B cell (primary cell): ENCODE measurements around the gene PLD4. TPM values are rescaled to one million over a fixed set of nuclear protein-coding genes. Genes with fewer than 3 reads are reported as not detected.

Experiments
- ATAC-seq: fragments of 200-7000 bp; cut with Tn5 transposase; one replicate; pipeline ENCODE4 v1.10.0; 2021; ENCODE audit warnings: low read depth, mild to moderate bottlenecking, moderate number of reproducible peaks, moderate library complexity
- CTCF ChIA-PET: fragments of 350-600 bp; sonication (Branson Sonifier 250); formaldehyde crosslinking; loops from one replicate; lab custom pipeline; 2021; ENCODE audit warnings: antibody characterized with exemption, inconsistent platforms; lab: Charles Lee
- POLR2A ChIA-PET: fragments of 350-600 bp; sonication (Branson Sonifier 250); formaldehyde crosslinking; loops from one replicate; lab custom pipeline; 2021; ENCODE audit warnings: antibody characterized with exemption; lab: Charles Lee
- DNase-seq: peaks from one replicate; pipeline ENCODE4 v3.0.0; 2013
- H2AFZ ChIP-seq: 2 replicates; pipeline ENCODE4 v1.6.1; 2012; ENCODE audit warnings: mild to moderate bottlenecking, low read depth, low read length; ENCODE audit not compliant: insufficient read depth, poor library complexity, severe bottlenecking
- H3K27ac ChIP-seq, 2 donors: 1 replicate in 1 of 2; 2 replicates in 1 of 2; pipeline ENCODE4 v1.5.1; 2012 to 2013; ENCODE audit warnings: low read length in 2 of 2, mild to moderate bottlenecking in 2 of 2, moderate library complexity in 1 of 2
- H3K27me3 ChIP-seq, 4 experiments: fragments of 200-600 bp in 1 of 4; sonication (generic) in 1 of 4; replicated peaks in 1 of 4; 1 replicate in 2 of 4; 2 replicates in 2 of 4; pipeline versions ENCODE4 v1.6.1 to v1.7.0; 2013 to 2016; ENCODE audit warnings: low read length in 3 of 4, mild to moderate bottlenecking in 2 of 4, mixed read lengths in 1 of 4, moderate library complexity in 1 of 4; ENCODE audit not compliant: insufficient read depth in 4 of 4, control insufficient read depth in 3 of 4; ENCODE audit errors: control extremely low read depth in 1 of 4
- H3K36me3 ChIP-seq, 2 experiments: replicated peaks in 1 of 2; 1 replicate in 1 of 2; 2 replicates in 1 of 2; pipeline versions ENCODE4 v1.6.1 to v1.7.1; 2013; ENCODE audit warnings: low read length in 1 of 2; ENCODE audit not compliant: insufficient read depth in 2 of 2, control insufficient read depth in 1 of 2; ENCODE audit errors: control extremely low read depth in 1 of 2, extremely low read depth in 1 of 2
- H3K4me1 ChIP-seq, 2 donors: fragments of 200-600 bp in 1 of 2; sonication (generic) in 1 of 2; 1 replicate in 1 of 2; 2 replicates in 1 of 2; pipeline versions ENCODE4 v1.5.1 to v1.6.1; 2013 to 2017; ENCODE audit warnings: low read length in 2 of 2; ENCODE audit not compliant: control insufficient read depth in 2 of 2, insufficient read depth in 2 of 2
- H3K4me2 ChIP-seq: replicated peaks from 2 replicates; pipeline ENCODE3; 2012; ENCODE audit warnings: mild to moderate bottlenecking, low read depth, low read length; ENCODE audit not compliant: poor library complexity, severe bottlenecking
- H3K4me3 ChIP-seq, 5 experiments: fragments of 200-600 bp in 1 of 5; sonication (generic) in 1 of 5; 1 replicate in 3 of 5; 2 replicates in 2 of 5; pipeline versions ENCODE4 v1.5.1 to v1.7.0; 2011 to 2016; ENCODE audit warnings: low read length in 4 of 5, mild to moderate bottlenecking in 4 of 5, low read depth in 2 of 5, control low read depth in 1 of 5, moderate library complexity in 1 of 5; ENCODE audit not compliant: insufficient read depth in 1 of 5; ENCODE audit errors: control extremely low read depth in 1 of 5, extremely low read depth in 1 of 5
- H3K79me2 ChIP-seq: fragments of 200-600 bp; sonication (generic); one replicate; pipeline ENCODE4 v1.6.0; 2016; ENCODE audit warnings: low read length; ENCODE audit not compliant: control insufficient read depth, insufficient read depth
- H3K9ac ChIP-seq: fragments of 200-600 bp; sonication (generic); 2 replicates; pipeline ENCODE4 v1.6.1; 2017; ENCODE audit warnings: mild to moderate bottlenecking, low read length, moderate library complexity
- H3K9me3 ChIP-seq, 3 donors: one replicate each; pipeline versions ENCODE4 v1.6.1 to v1.7.1; 2013; ENCODE audit warnings: low read length in 2 of 3; ENCODE audit not compliant: control insufficient read depth in 2 of 3, insufficient read depth in 1 of 3; ENCODE audit errors: control extremely low read depth in 1 of 3
- H4K20me1 ChIP-seq: 2 replicates; pipeline ENCODE4 v1.6.0; 2012; ENCODE audit warnings: mild to moderate bottlenecking, low read length; ENCODE audit not compliant: insufficient read depth, control insufficient read depth, poor library complexity, severe bottlenecking
- H3K27ac Mint-ChIP-seq: one replicate; pipeline ENCODE4 v1.8.0; 2021; ENCODE audit warnings: mixed read lengths
- H3K27me3 Mint-ChIP-seq: one replicate; pipeline ENCODE4 v1.8.0; 2021; ENCODE audit warnings: mixed read lengths
- H3K4me1 Mint-ChIP-seq: one replicate; pipeline ENCODE4 v1.8.0; 2021; ENCODE audit warnings: mixed read lengths
- H3K4me3 Mint-ChIP-seq: one replicate; pipeline ENCODE4 v1.8.0; 2021; ENCODE audit warnings: mixed read lengths
- H3K9me3 Mint-ChIP-seq: one replicate; pipeline ENCODE4 v1.8.0; 2022; ENCODE audit warnings: mixed read lengths; ENCODE audit not compliant: insufficient read depth
- EZH2 ChIP-seq: IDR thresholded peaks from 2 replicates; pipeline ENCODE4 v1.6.1; 2012; ENCODE audit warnings: borderline replicate concordance, low read depth, mild to moderate bottlenecking, moderate library complexity, low read length; ENCODE audit not compliant: insufficient read depth, poor library complexity, severe bottlenecking
- WGBS: methylation state at CpG from one replicate; pipeline ENCODE4 v1.1.5; 2013; ENCODE audit warnings: missing lambda C conversion rate; ENCODE audit not compliant: insufficient coverage; 5-methylcytosine and 5-hydroxymethylcytosine counted together
- intact Hi-C: fragments of 100-400 bp; cut with micrococcal nuclease; formaldehyde crosslinking; loops from one replicate; pipeline ENCODE4 v1.10.0; 2022
- polyA plus RNA-seq: library from polyadenylated mRNA; depleted of rRNA; stranded (reverse); fragments of >200 nt; gene quantifications from 2 replicates; pipeline ENCODE4 v1.2.3, GENCODE V29; 2012
- total RNA-seq, 2 donors: library from RNA; stranded (reverse); fragments of 120-200 nt in 1 of 2; gene quantifications; 1 replicate in 1 of 2; 2 replicates in 1 of 2; pipeline versions ENCODE4 v1.2.3 to v1.2.4, GENCODE V29; 2013 to 2022
- TF ChIP-seq, protein P1 (sequence below): fragments of 200-600 bp; IDR thresholded peaks from one replicate; pipeline ENCODE4 v1.8.0; 2022; ENCODE audit warnings: antibody characterized with exemption, mild to moderate bottlenecking

The PLD4 gene
- total and polyA plus RNA-seq, 2 donors (not counting 1 experiment from before 2014, with no cell fraction given), result 49.9 to 79.7 TPM

DNA sequence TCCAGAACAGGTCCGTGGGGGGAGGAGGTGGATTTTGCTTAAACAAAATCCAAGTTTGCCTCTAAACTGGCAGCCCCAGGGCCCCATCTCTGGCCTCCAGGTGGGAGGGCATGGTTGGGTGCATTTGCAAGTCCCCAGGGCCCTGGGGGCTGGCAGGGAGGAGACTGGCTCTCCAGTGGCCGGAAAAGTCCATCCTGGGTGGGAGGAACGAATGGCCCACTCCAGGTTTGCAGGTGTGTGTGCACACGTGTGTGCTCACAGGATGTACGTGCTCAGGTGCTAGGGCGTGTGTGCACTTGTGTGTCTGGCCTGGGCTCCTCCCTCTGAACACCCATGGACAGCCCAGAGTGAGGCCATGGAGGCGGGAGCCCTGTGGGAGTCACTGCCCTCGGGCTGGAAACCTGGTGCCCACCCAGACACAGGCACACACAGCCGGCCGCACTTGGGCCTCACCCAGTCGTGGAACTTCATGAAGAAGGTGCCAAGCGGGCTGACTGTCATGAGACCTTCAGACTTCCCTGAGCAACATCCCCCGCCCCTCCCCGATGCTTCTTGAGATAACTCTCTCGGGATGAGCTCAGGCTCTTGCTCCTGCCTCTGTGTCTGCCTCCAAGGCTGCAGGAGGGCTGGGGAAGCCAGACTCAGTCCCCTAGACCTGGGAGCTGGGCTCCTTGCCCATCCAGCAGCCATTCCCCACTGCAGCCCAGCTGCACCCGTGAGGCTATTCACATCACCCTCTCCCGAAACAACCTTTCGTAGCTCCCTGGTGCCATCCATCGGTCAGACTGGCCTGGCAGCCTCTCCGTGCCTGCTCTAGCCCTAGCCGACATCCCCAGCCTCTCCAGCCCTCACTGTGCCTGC is 44.1 kb downstream of the PLD4 start:
- Histone ChIP-seq H3K27me3 (peaks cover 0 to 38% (median 15%) of the 10 kb centered on the region in 4 experiments), H3K4me3 (no peak overlapping the region), H3K4me1 (peaks cover 17 to 19% of the 10 kb centered on the region in 2 donors), H2AFZ (no peak overlapping the region), H3K9ac (no peak overlapping the region), H4K20me1 (no peaks in the 10 kb centered on the region), H3K27ac (no peak overlapping the region), H3K4me2 (peak overlapping the region; percentile 39), H3K9me3 (peaks cover 0 to 8% (median 0%) of the 10 kb centered on the region in 3 donors), H3K36me3 (no peaks in the 10 kb centered on the region), H3K79me2 (no peaks in the 10 kb centered on the region)
- H3K27me3 Mint-ChIP-seq, result peaks cover 15% of the 10 kb centered on the region
- H3K9me3 Mint-ChIP-seq, result no peaks in the 10 kb centered on the region
- peaks cover 16% of the 10 kb centered on the region for H3K4me1 Mint-ChIP-seq
- ATAC-seq (peak; percentile 29), DNase-seq (no peak)
- intact Hi-C loops, result no loop called here
- TF ChIP-seq, protein P1, sequence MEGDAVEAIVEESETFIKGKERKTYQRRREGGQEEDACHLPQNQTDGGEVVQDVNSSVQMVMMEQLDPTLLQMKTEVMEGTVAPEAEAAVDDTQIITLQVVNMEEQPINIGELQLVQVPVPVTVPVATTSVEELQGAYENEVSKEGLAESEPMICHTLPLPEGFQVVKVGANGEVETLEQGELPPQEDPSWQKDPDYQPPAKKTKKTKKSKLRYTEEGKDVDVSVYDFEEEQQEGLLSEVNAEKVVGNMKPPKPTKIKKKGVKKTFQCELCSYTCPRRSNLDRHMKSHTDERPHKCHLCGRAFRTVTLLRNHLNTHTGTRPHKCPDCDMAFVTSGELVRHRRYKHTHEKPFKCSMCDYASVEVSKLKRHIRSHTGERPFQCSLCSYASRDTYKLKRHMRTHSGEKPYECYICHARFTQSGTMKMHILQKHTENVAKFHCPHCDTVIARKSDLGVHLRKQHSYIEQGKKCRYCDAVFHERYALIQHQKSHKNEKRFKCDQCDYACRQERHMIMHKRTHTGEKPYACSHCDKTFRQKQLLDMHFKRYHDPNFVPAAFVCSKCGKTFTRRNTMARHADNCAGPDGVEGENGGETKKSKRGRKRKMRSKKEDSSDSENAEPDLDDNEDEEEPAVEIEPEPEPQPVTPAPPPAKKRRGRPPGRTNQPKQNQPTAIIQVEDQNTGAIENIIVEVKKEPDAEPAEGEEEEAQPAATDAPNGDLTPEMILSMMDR, result no peak
- no peak for TF ChIP-seq EZH2
- no peak overlapping the region for H3K4me3 Mint-ChIP-seq
- H3K27ac Mint-ChIP-seq, result no peak overlapping the region
- ChIA-PET CTCF (interaction anchor here (0.8 to 1.3 kb wide), 3 partner anchors 46 to 77 kb away, joined by 3 read pairs; no protein-coding TSS in a partner anchor), POLR2A (no interaction called here)
- WGBS, result 62% methylated on average over 21 of the region's 21 CpGs

DNA sequence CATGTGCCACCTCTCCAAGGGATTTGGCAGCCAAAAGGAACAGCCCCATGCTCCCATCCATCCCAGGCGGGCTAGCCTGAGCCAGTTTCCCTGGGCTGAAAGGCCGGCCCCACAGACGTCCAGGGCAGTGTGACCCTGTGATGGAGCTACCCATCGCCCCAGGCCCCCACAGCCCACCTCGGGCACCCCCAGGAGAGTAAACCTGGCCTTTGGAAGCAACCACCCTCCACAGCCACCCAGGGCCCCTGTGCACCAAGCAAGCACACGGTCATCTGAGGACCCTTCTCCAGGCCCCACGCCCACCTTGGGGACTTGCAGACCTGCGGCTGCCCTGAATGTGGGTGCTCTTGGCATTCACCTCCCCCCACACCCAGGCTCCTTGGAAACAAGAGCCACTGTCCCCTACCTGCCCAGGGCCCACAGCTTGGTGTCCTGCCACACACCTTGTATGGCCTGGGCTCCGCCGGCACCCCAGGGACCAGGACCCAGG is 45.1 kb downstream of the PLD4 start:
- no peak overlapping the region for H3K4me3 Mint-ChIP-seq
- ATAC-seq, result no peak
- peak; percentile 16 for DNase-seq
- TF ChIP-seq, protein P1, result no peak
- TF ChIP-seq EZH2, result no peak
- no peak overlapping the region for H3K4me3 ChIP-seq
- H3K27me3 ChIP-seq, result peaks cover 0 to 38% (median 15%) of the 10 kb centered on the region in 4 experiments
- peaks cover 17 to 19% of the 10 kb centered on the region in 2 donors for H3K4me1 ChIP-seq
- no peaks in the 10 kb centered on the region for H3K79me2 ChIP-seq
- peaks cover 15% of the 10 kb centered on the region for H3K27me3 Mint-ChIP-seq
- ChIA-PET POLR2A (no interaction called here), CTCF (interaction anchor here (0.5 to 1.1 kb wide), 4 partner anchors 74 to 96 kb away, joined by 3 to 4 read pairs (median 3); no protein-coding TSS in a partner anchor)
- H2AFZ ChIP-seq, result no peak overlapping the region
- no peak overlapping the region for H3K9ac ChIP-seq
- no peak overlapping the region for H3K27ac ChIP-seq
- no peak overlapping the region for H3K27ac Mint-ChIP-seq
- no peaks in the 10 kb centered on the region for H4K20me1 ChIP-seq
- intact Hi-C loops, result no loop called here
- WGBS, result 93% methylated on average over 10 of the region's 10 CpGs
- no peaks in the 10 kb centered on the region for H3K36me3 ChIP-seq
- no peaks in the 10 kb centered on the region for H3K9me3 Mint-ChIP-seq
- H3K4me2 ChIP-seq, result no peak overlapping the region
- peaks cover 16% of the 10 kb centered on the region for H3K4me1 Mint-ChIP-seq
- H3K9me3 ChIP-seq, result peaks cover 0 to 8% (median 0%) of the 10 kb centered on the region in 3 donors
